Measurements from ENCODE around the gene FCSK.

Gene FCSK

DNA sequence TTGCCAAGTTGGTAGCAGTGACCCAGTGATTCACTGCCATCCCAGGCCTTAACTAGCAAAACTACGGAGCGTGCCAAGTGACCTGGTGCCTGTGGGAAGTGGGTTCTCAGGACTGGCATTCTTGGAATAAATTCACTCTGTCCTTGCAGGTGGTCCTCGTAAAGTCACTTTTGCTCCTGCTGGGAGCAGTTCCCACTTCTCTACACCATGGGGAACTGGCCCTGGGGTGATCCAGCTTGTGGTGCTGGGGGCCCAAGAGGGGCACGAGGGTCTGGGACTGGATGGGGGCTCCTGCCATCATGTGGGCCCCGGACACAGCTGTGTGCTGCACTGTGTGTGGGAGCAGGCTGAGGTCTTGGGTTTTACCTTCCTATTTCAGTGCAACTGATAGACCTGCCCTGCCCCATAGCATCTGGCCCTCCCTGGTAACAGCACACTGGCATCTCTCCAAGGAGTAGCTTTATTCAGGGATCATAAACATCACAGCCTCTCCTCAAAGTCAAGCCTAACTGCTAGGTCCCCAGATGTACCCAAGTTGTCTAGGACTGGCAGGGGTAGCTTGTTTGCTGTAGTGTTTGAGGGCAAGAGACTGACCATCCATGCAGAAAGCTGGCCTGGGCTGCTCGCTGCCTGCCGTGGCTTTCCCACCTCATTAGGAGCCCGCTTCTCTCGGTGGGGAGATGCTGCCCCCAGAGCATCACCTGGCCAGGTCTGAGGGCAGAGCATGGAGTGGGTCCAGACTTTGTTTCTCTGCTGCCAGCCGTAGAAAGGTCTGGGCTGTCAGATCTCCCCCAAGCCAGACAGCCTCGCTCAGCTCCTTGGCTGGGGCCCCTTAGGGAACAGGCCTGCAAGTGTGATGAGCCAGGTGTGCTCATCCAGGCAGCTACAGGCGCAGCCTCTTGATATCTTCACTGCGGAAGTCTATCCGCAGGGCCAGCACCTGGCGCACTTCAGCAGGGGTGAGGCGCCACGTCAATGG, 26.0 kb downstream of the FCSK start:
- no peak for DNase-seq (ENCODE audit: low spot score)

DNA sequence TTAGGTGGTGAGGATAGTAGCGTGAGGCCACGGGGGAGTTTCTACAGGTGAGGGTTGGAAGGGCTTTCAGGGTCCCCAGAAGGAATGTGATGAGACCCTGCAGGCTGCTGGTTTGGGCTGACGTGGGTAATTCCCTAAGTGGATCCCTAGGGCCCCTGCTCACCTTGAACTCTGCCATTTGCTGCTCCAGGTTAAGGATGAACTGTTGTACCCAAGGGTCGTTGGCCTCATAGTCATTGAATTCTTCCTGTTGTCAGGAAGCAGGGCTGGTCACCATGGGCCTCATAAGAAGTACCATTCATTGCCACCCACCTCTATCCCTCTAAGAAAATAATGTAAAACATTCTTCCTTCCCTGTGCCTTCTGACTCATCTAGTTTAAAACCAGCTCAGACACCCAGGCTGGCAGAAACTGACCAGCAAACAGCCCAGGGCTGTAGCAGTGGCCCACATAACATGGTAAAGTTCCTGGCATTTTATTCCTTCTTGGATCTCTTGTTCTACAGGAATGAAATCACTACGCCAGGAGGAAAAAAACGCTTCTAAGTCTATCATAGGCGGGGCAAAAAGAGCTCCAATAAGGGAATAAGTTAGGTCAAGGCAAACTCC, 27.6 kb downstream of the FCSK start:
- no peak for DNase-seq (ENCODE audit: low spot score)

DNA sequence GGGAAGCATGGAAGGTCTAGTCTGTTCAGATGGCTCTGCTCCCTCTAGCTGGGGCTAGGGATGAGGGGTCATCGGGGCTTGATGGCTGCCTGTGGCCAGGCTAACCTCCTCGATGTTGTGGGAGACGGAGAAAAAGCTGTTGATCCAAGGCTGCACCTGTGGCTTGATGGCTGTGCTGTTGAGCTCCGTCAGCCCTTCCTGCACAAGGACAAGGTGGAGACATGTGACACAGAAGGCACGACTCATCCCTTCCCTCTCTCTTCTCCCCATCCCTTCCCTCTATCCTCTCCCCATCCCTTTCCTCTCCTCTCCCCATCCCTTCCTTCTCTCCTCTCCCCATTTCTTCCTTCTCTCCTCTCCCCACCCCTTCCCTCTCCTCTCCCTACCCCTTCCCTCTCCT, 28.2 kb downstream of the FCSK start:
- no peak for DNase-seq (ENCODE audit: low spot score)

DNA sequence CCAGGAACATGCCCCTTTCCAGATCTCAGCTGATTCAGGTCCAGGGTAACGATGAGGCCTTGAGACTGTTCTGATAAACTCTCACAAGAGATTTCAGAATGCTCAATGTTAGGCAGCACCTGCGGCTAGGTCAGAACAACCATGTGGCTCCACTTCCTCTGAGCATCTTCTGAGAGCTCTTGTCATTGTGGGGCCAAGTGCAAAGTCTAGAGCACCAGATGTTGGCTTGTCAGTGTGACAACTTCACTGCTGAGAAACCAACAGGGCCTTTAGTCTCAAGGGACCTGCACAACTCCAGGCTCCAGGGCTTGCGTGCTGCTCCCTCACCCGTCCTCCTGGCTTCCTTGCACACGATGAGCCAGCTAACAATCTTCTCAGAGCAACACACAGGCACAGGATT, 29.0 kb downstream of the FCSK start:
- DNase-seq (ENCODE audit: low spot score): no peak

DNA sequence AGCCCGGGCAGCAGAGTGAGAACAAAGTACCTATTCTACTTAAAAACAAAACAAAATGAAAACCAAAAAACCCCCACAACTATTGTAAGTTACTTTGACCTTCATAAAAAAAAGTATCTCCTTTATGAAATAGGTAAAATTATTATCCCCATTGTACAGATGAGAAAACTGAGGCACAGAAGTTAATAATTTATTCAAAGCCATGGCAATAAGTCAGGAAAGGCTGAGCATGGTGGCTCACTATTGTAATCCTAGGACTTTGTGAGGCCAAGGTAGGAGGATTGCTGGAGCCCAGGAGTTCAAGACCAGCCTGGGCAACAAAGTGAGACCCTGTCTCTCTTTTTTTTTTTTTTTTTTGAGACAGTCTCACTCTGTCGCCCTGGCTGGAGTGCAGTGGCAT, 30.5 kb downstream of the FCSK start:
- no peak for DNase-seq (ENCODE audit: low spot score)

DNA sequence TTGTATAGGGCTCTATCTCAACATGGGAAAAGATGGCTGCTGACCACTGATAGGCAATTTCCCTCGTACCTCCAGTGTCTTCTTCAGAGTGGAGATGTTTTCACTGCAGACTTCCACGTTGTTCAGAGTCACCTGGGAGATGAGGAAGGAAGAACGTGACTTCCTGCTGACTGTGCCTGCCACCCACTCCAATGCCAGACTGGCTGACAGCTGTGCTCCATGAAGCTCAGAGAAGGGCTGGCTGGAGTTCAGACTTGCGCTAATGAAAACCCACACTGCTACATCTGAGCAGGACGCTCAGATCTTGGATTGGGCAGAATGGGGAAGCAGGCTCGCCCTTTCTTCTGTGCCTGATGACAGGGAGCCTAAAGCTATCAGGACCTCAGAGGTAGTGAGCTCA, 35.9 kb downstream of the FCSK start:
- no peak for DNase-seq (ENCODE audit: low spot score)

DNA sequence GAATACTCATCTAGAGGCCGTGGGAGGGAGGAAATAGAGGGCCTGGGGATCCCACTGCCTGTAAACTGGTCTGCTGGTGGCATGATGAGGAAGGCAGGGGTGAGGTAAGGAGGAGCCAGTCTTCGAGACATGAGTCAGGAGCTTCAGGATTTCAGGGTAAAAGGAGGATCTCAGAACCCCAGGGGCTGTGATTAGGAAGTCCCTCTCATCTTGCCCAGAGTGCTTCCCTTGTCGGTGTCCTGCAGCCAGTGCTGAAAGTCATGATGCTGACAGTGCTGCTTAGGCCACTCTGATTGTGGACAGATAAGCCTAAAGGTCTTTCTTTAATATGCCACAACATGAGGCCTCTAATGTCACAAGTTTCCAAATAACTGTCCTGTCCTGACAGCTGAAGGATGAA, 39.4 kb downstream of the FCSK start:
- DNase-seq (ENCODE audit: low spot score): no peak

DNA sequence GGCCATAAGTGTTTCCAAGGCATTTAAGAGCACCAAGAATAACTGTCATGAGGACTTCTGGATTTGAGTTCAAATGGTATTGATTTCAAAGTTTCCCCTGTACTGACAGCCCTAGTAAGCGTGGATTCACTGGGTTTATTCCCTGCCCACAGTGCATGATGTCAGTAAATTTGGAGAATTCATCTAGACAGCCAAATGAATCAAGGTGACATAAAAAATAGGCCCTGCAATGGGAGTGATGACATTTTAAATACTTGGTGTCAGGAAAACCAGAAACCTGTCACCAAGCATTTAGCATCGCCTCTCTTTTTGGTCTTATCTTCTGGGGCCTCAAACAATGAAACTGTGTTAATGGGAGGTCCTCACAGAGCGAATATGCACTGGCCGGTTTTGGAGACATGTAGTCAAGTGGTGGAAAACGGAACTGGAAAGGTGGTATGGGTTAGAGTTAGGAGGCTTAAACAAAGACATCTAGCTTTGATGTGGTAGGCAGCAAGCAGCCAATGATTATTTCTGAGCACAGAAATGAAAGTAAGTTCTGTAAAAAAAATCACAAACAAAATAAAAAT, 39.9 kb downstream of the FCSK start:
- no peak for DNase-seq (ENCODE audit: low spot score)

DNA sequence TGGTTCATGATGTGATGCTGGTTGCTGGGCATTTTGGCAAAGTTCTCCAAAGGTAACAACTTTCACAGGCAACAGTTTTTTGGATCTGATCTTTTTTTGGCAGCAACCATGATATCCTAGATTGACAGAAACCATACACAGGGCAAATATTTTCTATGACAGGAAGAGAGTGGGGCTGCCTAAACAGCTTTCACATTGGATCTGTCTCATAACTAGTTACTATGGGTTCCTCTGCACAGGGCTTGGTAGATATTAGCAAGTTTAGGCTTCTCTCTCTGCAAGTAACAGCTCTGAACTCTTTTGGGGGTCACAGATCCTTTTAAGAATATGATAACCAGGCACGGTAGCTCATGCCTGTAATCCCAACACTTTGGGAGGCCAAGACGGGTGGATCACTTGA, 40.4 kb downstream of the FCSK start:
- DNase-seq (ENCODE audit: low spot score): no peak

DNA sequence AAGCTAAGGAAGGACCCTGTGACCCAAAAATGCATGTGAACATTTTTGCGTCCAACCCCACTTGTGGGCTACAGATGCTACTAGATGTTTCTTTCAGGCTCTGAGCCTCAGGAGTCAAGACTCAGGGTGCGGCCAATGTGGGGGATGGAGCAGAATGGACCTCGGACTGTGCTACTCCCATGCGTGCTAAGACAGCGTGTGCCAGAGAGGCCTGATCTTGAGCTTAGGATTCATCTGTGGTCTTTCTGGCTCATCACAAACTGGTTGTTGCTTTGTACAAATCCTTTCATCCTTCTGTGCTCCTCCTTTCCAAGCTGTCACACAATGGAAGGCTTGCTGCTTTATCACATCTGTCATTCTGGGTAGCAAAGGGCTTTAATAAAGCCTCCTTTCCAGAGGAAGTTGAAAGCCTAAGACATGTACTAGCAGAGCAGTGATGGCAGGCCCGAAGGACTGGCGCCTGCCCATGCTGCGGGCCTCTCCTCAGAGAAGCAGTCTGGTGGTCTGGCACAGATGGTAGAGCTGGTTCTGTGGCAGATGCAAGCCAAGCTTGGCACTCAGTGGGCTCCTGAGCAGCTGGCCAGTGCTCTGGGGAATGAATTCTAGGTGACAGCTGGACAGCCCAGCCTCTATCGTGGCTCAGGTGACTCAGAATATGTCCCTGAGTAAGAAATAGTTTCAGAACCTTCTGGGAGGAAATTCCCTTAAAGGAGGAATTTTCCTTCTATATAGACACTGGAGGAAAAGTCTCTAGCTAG, 41.2 kb downstream of the FCSK start:
- DNase-seq (ENCODE audit: low spot score): no peak

DNA sequence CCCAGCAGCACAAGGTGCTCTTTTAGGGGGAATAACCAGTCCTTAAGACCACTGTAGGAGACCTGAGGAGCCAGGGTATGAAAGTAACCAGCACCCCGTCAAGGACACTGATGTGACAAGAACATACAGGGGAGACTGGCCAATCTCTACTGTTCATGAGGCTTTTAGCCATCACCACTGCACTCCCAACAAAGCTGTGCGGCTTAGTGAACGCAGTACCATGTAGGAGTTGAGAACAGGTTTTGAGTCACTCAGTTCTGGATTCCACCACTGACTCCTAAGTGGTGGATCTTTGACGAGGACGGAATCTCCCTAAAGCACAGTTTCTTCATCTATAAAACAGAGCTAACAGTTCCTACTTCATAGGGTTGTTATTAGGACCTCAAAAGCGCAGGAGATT, 42.1 kb downstream of the FCSK start:
- DNase-seq (ENCODE audit: low spot score): no peak

DNA sequence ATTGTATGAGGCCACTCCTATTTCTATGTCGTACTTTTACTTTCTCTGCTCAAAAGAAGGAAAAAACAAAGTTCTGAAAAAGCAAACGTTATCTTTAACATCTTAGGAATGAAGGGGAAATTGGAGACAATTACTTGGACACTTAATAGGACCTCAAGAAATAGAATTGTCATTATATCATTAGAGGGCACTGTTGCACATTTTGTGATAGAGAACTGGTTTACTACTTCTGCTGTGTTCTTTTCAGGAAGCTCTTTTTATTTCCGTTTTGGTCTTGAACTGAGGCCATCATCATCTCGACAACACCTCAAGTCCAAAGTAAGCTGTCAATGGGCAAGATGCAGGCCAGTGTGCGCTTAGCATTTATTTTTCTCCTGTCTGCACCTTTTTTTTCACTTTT, 54.4 kb downstream of the FCSK start:
- DNase-seq (ENCODE audit: low spot score): no peak

DNA sequence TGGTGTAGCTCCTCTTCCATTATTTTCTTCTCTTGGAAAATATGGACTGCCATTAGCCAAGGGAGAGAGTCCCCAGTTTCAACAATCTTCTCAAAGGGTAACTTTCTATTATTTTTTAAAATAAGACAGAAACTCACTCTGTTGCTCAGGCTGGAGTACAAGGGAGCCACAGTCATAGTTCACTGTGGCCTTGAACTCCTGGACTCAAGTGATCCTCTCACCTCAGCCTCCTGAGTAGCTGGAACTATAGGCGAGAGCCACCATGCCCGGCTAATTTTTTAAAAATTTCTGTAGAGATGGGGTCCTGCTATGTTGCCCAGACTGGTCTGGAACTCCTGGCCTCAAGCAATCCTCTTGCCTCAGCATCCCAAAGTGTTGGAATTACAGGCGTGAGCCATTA, 55.8 kb downstream of the FCSK start:
- no peak for DNase-seq (ENCODE audit: low spot score)

DNA sequence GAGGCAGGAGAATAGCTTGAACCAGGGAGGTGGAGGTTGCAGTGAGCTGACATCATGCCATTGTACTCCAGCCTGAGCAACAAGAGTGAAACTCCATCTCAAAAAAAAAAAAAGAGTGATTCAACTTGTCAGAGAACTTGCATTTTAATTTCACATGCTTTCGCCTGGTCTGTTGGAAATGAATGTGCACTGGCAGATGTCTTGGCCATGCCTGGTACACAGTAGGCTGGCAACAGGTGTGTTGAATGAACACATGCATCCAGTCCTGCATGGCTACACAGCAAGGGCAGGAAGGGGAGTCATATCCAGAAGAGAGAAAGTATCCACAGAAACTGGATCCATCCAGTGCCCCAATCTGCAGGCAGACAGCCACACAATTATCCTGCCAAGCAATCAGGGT, 57.4 kb downstream of the FCSK start:
- DNase-seq (ENCODE audit: low spot score): no peak

DNA sequence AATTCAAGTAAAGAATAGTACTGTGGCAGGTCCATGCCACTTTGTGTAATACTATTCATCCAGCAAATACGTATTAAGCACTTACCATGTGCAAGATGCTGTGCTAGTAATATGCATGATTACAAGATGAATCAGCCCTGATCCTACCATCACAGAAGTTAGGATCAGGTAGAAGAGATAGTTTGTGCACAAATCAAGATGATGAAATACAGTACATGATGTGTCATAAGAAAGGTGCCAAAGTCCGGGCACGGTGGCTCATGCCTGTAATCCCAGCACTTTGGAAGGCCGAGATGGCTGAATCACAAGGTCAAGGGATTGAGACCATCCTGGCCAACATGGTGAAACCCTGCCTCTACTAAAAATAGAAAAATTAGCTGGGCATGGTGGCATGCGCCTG, 58.1 kb downstream of the FCSK start:
- no peak for DNase-seq (ENCODE audit: low spot score)

DNA sequence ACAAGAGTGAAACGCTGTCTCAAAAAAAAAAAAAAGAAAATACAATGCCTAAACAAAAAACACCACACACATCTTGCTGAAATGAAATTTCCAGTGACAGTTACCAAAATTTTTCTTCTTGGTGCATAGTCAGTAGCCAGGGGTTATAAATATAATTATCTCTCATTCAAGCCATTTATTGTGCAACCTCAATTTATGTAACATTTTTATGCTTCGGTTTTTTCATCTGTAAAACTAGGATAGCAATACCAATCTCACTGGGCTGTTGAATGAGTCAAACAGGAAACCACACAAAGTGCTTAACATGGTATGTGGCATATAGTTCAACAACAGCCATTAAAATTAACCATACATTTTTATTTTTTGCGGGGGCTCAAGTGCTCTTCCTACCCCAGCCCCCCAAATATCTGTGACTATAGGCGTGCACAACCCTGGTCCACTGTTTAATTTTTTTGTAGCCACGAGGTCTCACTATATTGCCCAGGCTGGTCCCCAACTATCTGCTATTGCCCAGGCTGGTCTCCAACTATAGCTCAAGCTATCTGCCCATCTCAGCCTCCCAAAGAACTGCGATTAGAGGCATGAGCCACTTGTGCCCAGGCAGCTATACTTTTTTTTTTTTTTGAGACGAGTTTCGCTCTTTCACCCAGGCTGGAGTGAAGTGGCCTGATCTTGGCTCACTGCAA, 66.4 kb downstream of the FCSK start:
- no peak for DNase-seq (ENCODE audit: low spot score)

DNA sequence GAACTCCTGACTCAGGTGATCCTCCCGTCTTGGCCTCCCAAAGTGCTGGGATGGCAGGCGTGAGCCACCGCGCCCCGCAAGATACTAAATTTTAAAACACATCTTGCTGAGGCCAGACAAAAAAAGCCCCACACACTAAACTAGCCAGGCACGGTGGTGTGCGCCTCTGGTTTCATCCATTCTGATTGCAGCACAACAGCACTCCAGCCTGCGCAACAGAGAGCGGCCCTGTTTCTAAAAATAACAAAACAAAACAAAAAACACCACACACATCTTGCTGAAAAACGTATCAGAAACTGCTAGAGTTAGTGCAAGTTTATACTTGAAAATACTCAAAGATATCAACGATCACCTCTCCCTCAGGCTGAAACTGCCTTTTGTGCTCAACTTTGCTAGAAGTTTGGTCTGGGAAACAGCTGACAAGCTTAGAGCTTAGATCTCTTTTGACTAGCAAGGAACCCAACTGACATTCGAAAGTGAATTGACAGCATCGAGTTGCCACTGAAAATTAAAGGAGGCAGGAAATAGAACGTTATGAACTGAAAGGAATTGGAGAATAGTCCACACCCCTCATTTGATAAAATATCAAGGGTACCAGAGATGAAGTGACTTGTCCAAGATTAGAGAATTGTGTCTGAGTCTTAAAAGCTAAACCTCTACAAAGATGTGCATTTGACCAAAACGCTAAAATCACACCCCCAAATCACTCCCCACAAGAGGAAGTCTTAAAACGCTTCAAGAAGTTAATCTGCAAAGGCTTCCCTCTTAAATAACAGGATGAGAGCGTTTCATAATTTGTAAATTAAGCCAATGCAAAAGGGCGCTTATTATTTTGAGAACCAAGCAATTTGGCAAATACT, 68.1 kb downstream of the FCSK start:
- no peak for DNase-seq (ENCODE audit: low spot score)

DNA sequence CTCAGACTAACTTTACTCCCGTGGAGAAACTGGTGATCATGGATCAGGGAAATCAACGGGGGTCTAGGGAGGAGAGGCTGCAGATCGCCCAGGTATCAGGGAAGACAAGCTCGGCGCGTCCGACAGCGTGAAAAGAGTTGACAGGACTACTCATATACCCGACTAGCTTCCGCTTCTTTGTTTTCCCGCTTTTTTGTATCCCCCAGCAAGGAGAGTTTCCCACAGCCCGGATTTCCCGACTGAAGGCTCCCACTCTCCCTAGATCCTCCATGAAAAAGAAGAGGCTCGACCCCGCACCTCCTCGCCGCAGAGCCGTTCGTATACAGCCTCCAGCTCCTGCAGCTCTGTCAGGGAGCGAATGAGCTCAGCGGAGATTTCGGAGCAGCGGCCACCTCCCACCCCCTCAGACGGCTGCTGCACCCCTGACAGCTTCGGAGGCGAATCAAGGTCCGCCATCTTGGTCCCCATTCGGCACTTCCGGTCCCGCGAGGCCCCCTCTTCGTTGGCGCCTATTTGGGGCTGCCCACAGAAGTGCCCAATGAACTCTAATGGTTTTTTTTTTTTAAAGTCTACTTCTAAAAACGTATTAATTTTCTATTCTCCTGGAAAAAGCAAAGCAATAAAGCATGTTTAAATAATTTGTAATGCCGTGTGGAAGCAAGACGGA, 68.8 kb downstream of the FCSK start, which contains the start of gene COG4:
Gene COG4, minus strand, starts transcription at position 479 of the 667 bp plus-strand sequence. Its CDS starts 11 bp downstream, at position 468.
- peak; percentile 96 for DNase-seq (ENCODE audit: low spot score)

DNA sequence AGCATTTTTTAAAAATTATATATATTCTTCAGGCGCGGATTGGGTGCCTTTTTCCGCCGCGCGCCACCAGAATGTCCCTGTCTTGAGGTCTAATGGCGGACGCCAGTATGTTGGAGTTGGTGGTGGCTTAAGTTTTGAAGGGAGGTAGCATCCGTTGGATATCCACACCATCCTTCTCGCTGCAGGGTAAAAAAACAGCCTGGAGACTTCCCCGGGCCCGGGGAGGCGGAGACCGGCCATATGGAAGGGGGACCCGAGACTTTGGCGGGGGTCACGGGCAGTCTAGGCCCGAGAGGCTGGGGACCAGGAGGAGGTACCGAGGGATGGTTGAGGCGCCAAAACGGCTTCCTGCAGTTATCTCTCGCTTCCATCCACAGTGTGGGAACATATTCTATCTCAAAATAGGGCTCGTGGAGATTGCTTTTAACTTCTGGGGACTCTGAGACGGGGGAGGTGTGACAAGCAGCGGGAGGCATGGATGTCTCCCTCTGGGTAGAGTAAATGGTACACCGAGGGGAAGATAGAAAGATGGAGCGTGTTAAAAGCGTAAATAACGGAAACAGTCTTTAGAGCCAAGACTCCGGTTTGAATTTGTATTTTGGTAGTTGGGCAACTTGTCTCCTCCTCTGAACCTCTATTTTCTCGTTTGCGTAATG, 69.5 kb downstream of the FCSK start, which contains the start of gene SF3B3:
Gene SF3B3, plus strand, starts transcription at position 74 of the 656 bp plus-strand sequence. CDS start 2,841 bp downstream, outside the sequence.
- peak; percentile 74 for DNase-seq (ENCODE audit: low spot score)
